Measurements from ENCODE around the gene ATP2B1. TPM values are rescaled to one million over a fixed set of nuclear protein-coding genes. Genes with fewer than 3 reads are reported as not detected.

The ATP2B1 gene
- total RNA-seq, 1 donor from 2014 or later = 24.6 TPM

GRCh38 chr12:89621521-89621920 lies 87.1 kb downstream of the ATP2B1 start:
- Histone ChIP-seq H3K4me1 (no peaks in the 10 kb centered on the region), H3K9me3 (no peaks in the 10 kb centered on the region), H3K36me3 (peaks cover 0 to 5% of the 10 kb centered on the region in 2 donors), H3K4me3 (no peak overlapping the region), H3K27me3 (no peaks in the 10 kb centered on the region), H3K27ac (no peak overlapping the region)
- DNase-seq (ENCODE audit: extremely low spot score in 2 of 2) = no peak
- TF ChIP-seq POLR2AphosphoS5 (IDR thresholded peaks at IDR 0.05; ENCODE audit: insufficient read depth in 1 of 2, low read depth in 1 of 2) (no peak), POLR2A (IDR thresholded peaks at IDR 0.05) (no peak), CTCF (IDR thresholded peaks at IDR 0.05) (no peak)
- intact Hi-C loops (cut with DNase I) = no loop called here

GRCh38 chr12:89619764-89620163 lies 88.9 kb downstream of the ATP2B1 start:
- Histone ChIP-seq H3K9me3 (no peaks in the 10 kb centered on the region), H3K27me3 (no peaks in the 10 kb centered on the region), H3K27ac (no peak overlapping the region), H3K4me1 (no peaks in the 10 kb centered on the region), H3K36me3 (peaks cover 0 to 7% of the 10 kb centered on the region in 2 donors), H3K4me3 (no peak overlapping the region)
- intact Hi-C loops (cut with DNase I) = no loop called here
- TF ChIP-seq POLR2A (IDR thresholded peaks at IDR 0.05) = no peak
- no peak for TF ChIP-seq POLR2AphosphoS5 (IDR thresholded peaks at IDR 0.05; ENCODE audit: insufficient read depth in 1 of 2, low read depth in 1 of 2)
- TF ChIP-seq CTCF (IDR thresholded peaks at IDR 0.05) = no peak
- no peak for DNase-seq (ENCODE audit: extremely low spot score in 2 of 2)

DNA sequence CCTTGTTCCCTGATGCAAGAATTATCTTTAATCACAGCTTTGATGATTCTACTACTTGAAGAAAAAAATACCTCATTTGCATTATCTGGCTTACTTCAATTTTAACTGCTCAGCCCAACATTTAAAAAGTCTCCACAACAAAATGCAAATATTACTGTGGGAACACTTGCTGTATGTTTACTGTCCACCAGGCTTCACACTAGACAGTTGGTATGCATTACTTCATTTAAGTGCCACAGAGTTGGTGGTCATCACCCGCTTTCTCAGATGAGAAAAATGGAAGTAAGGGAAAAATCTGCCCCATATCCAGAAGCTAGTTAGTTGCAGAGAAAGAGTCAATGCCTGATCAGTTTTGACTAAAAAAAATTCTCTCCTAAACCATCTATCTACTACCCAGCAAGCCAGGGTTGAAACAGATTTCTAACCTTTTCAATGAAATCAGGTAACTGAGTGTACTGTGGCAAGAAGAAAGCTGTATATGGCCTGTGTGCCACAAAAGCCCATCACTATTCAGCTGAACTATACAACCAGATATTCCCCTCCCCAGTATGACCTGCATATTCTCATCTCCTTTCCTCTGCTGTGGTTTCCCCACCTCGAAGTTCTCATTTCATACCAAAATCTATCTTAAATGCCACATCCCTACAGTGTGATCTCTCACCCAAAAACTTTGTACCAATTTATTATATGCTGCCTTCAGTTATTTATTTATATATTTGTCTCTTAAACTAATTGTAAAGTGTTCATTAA lies 90.3 kb downstream of the ATP2B1 start:
- no peak for TF ChIP-seq POLR2A (IDR thresholded peaks at IDR 0.05)
- TF ChIP-seq POLR2AphosphoS5 (IDR thresholded peaks at IDR 0.05; ENCODE audit: insufficient read depth in 1 of 2, low read depth in 1 of 2) = no peak
- TF ChIP-seq CTCF (IDR thresholded peaks at IDR 0.05) = no peak
- no peaks in the 10 kb centered on the region for H3K9me3 ChIP-seq
- no peak overlapping the region for H3K4me3 ChIP-seq
- no peak overlapping the region for H3K27ac ChIP-seq
- no peak for DNase-seq (ENCODE audit: extremely low spot score in 2 of 2)
- intact Hi-C loops (cut with DNase I) = no loop called here
- no peaks in the 10 kb centered on the region for H3K27me3 ChIP-seq
- H3K36me3 ChIP-seq = peaks cover 0 to 7% of the 10 kb centered on the region in 2 donors
- H3K4me1 ChIP-seq = no peaks in the 10 kb centered on the region

- Histone ChIP-seq H3K4me3 (no peak overlapping the region), H3K36me3 (peaks cover 0 to 22% of the 10 kb centered on the region in 2 donors), H3K9me3 (no peaks in the 10 kb centered on the region), H3K27ac (no peak overlapping the region), H3K4me1 (no peaks in the 10 kb centered on the region), H3K27me3 (no peaks in the 10 kb centered on the region)
- no peak for DNase-seq (ENCODE audit: extremely low spot score in 2 of 2)
- intact Hi-C loops (cut with DNase I) = no loop called here
- TF ChIP-seq CTCF (IDR thresholded peaks at IDR 0.05) (no peak), POLR2A (IDR thresholded peaks at IDR 0.05) (no peak), POLR2AphosphoS5 (IDR thresholded peaks at IDR 0.05; ENCODE audit: insufficient read depth in 1 of 2, low read depth in 1 of 2) (no peak)
Measured at GRCh38 chr12:89610366-89610765, 98.3 kb downstream of the ATP2B1 start.

DNA sequence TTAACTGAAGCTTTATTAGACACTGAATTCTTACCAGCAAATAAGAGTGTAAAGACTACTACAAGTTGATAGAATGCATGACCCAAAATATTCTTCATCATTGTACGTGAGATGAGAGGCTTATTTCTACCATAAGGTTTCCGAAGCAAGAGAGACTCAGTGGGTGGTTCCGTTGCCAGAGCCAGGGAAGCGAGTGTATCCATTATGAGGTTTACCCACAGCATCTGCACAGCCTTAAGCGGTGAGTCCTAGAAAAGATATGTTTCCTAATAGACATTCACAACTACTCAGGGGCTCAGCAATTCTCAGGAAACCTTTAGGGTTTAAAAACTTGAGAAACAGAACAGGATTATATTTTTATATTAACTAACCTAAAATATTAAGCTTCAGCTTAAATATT lies 105.0 kb downstream of the ATP2B1 start:
- no peak for DNase-seq (ENCODE audit: extremely low spot score in 2 of 2)
- peaks cover 0 to 26% of the 10 kb centered on the region in 2 donors for H3K36me3 ChIP-seq
- intact Hi-C loops (cut with DNase I) = no loop called here

More for the DNA sequence above, 105.0 kb downstream of the ATP2B1 start:
- no peak for TF ChIP-seq POLR2A (IDR thresholded peaks at IDR 0.05)
- no peak for TF ChIP-seq POLR2AphosphoS5 (IDR thresholded peaks at IDR 0.05; ENCODE audit: insufficient read depth in 1 of 2, low read depth in 1 of 2)
- TF ChIP-seq CTCF (IDR thresholded peaks at IDR 0.05) = no peak
- Histone ChIP-seq H3K27ac (no peak overlapping the region), H3K9me3 (no peaks in the 10 kb centered on the region), H3K4me1 (no peaks in the 10 kb centered on the region), H3K4me3 (no peak overlapping the region), H3K27me3 (no peaks in the 10 kb centered on the region)
